GM21360 (cell line): ENCODE measurements around the gene JUND.

Experiments used
- ATAC-seq: cut with Tn5 transposase; IDR thresholded peaks from one replicate; pipeline ENCODE4 v1.9.1; 2021; ENCODE audit warnings: mild to moderate bottlenecking, moderate library complexity; ENCODE audit not compliant: unreplicated experiment

JUND gene

DNA sequence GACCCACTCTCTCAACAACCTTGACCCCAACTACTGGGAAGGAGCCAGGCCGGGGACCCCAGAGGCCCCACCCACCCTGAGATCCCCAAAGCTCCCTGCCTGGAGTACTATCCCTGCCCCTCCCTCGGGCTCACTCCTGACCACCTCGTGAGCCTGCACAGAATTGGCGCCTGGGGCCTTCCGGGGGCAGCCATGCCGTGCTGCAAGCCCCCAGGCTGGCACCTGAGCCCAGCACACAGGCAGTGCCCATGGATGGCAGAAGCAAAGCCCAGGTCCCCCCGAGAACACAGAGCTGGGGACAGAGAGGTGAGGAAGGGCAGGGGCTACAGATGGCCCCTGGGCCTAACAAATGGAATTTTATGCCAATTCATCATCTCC lies 27.5 kb upstream of the JUND start:
- no peak for ATAC-seq

DNA sequence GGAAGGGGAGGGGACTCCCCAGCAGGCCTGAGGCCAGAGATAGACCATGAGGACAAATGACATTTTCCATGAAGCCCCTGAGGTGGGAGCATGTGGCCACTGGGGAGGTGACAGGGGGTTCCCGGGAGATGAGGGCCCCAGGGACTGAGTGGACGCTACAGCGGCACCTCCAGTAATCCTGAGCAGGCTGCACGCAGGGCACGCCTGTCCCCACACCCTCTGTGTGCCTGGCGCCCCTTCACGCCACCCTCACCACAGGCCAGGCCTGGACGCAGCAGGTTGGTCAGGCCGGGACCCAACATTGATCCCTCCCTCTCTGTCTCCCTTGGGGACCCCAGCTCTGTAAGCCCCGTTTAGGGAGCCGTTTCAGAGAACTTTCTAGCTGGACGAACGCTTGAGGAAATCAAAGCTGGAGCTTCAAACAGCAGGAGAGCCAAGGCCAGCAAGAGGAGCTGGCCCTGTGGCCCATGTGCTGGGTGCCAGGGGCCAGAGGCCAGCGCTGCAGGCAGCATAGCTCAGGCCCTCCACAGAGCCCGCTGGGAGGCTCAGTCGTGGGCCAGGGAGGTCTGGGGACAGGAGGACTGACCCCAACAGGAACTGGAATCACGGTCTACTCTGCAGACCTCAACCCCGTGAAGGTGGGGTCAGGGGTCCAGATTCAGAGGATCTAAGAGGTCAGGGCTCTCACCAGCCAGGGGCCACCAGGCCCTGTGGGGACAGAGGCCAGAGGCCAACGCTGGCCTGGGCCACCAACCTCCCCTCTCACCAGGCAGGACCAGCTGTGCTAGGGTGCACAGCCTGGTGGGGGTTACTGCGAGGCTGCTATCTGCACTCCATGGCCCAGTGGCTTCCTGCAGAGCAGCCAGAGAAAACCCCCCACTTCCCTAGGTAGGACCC lies 26.9 kb upstream of the JUND start:
- ATAC-seq, result no peak

DNA sequence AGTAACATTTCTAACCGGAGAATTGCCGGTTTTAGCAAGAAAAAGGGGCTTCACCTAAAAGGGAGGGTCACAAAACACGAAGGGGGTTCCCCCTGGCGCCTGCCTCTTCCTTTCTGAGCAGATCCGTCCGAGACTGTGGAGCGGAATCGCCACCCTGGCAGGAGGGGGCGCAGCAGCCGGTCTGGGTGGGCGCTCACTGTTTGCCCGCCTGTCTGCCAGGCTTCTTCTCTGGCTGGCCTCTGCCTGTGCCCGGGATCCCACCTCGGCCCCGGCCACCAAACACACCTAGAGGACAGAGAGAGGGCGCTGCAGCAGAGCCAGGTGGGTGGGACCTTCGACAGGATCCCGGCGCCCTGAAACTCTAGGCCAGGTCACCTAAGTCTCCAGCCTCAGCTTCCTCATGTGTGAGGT lies 25.9 kb upstream of the JUND start:
- ATAC-seq, result no peak

DNA sequence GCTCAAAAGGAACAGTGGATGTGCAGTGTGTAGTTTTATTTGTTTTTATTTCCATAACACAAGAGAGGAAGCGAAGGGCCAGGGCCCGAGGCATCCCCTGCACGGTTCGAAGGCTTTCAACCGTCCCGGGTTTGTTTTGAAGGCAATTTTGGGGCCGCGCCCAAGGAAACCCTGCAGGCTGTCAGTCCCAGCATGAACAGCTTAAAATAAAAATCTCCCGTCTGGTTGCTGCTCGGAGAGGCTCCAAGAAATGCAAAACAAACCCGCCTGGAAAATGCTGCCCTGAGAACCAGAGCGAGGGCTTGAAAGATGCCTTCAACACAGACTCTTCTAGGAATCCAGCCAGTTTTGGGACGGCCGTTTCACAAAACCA lies 25.5 kb upstream of the JUND start:
- no peak for ATAC-seq

DNA sequence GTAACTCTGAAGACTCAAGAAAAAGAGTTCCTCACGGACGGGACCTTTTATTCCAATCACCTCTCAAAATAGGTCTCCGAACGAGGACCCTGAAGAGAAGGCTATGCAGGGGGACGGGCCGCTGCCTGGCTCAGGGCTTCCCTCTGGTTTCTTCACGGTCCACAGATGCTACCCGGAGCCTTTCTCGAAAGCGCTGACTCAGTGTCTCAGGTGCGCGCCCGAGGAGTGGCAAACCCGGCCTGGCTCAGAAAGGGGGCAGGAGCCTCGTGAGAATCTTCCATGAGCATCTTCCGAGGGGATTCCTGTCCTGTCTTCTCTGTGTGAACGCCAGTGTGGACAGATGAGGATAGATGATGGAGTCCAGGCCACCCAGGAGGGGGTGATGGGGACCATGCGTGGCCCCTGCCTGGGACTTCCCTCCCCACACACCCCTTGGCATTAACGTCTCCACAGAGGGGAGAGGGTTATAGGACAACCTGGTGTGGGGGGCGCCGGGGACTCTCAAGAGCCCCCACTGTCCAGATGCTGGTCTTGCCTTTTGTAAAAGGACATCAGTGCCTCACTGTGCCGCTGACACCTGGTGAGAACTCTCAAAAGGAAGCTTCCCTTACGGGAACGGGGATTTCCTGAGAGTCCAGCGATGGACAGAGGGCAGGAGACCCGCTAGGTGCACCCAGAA lies 24.9 kb upstream of the JUND start:
- ATAC-seq, result no peak

DNA sequence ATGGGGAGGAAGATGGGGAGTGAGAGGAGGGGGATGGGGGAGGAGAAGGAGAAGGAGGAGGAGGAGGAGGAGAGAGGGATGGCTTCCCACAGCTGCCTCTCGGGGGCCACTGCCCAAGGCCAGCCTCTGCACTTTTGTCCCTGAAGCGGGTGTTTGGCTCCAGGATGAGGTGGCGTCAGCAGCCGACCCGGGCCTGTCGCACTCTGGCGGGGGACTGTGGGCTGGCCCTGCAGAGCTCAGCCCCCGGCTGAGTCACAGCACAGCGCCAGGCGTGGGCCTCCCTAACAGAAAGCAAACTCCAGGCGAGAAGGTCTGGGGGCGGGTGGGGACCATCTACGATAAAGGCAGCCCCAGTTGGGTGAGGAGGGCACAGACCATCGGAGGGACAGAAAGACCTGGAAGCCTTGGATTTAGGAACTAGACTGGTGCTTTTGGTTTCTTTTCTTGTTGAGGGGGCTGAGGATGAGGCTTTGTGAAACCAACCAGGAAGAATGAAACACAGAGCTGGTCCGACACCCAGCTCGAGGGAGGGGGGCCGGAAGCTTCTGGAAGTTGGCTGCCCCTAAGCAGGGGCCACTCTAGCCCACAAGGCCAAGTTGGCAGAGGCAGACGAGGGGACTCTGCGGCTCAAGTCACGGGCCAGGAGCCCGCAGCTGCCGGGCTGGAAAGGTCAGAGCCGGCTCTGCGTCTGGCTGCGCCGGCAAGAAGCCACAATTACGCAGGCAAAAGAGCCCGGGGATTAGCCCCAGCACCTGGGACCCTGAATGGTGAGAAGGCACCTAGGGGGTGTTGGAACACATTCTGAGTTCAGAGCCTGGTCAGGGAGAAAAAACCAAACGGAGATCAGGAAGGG lies 23.3 kb upstream of the JUND start:
- no peak for ATAC-seq

DNA sequence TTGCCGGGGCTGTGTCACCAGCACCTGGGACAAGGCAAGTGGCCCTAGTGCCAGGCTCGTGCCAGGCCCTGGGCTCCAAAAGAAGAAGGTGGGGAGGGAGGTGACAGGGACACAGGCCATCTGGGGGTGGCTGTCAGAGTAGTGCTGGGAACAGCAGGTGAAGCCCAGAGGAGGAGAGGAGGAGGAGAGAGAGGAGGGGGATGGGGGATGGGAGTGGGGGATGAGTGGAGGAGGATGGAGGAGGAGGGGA lies 22.7 kb upstream of the JUND start:
- no peak for ATAC-seq

DNA sequence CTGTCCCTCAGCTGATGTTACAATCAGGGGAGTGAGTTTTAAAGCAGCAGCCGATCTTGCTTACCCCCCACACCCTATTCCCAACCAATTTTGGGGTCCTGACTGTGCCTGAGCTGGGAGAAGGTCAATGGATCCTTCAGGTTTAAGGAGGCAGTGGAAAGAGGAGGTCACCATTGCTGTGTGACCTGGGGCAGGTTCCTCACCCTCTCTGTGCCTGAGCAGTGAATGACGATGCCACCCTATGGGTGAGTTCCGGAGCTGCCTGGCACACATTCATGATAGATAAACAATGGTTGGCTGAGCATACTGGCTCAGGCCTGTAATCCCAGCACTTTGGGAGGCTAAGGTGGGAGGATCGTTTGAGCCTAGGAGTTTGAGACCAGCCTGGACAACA lies 20.3 kb upstream of the JUND start:
- no peak for ATAC-seq

DNA sequence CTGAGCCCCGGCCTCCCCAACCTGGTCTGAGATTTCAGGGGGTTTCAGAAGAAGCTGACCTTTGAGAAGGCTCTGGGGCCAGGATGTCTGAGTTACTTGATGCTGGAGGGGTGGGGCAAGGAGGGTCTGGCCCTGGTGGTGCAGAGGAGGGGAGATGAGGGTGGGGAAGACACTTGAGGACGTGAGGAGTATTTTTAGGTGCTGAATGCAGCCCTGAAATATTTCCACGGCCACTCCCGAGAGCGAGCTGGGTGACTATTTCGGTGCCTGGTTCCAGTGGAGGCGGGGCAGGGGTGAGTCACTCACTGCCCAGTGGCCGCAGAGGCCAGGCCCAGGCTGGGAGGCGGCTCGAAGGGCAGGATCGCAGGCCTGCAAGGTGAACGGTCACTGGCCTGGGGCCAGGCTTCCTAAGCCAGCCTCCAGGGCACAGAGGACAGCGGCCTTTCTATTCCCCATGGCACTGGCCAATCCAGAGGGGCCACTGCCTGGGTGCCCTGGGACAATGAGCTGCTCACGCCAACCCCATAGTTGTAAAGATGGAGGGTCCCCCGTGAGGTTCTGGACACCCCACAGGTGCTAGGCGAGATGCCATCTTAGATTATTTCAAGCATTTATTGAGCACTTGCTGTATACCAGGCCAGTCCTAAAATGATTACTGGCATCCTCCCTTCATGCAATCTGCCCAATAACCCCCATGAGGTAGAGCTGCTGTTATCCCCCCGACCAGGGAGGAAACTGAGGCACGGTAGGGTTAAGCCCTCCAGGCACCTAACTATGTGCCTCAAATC lies 19.7 kb upstream of the JUND start:
- ATAC-seq, result no peak

DNA sequence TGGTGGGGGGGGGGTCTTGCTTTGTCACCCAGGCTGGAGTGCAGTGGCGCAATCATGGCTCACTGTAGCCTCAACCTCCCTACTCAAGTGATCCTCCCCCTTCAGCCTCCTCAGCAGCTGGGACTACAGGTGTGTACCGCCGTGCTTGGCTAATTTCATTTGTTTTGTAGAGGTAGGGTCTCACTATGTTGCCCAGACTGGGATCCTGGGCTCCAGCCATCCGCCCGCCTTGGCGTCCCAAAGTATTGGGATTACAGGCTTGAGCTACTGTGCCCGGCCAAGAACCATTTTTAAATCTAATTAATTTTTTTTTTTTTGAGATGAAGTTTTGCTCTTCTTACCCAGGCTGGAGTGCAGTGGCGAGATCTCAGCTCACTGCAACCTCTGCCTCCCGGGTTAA lies 18.2 kb upstream of the JUND start:
- ATAC-seq, result no peak

DNA sequence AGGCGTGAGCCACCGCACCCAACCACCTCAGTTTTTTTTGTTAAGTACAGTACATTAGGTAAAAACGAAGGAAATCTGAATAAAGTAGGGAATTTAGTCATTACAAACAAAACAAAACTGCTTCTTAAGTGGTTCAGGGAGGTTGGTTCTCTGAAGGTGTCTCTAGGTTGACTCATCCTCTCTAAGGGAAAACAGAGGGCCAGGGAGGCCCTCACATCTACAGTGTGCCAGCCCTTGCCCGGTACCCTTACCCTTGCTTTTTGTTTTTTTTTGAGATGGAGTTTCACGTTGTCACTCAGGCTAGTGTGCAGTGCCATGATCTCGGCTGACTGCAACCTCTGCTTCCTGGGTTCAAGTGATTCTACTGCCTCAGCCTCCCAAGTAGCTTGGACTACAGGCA lies 17.2 kb upstream of the JUND start:
- ATAC-seq, result no peak

DNA sequence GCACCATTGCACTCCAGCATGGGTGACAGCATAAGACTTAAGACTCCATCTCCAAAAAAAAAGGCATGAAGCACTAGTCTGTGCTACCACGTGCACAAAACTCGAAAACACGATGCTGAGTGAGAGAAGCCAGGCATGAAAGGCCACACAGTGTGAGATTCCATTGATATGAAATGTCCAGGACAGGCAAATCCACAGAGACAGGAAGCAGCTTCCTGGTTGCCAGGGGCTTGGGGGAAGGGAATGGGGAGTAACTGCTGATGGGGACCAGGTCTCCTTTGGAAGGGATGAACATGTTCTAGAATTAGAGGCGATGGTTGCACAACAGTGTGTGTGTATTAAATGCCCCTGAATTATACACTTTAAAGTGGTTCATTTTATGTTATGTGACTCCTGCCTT lies 15.9 kb upstream of the JUND start:
- ATAC-seq, result no peak

DNA sequence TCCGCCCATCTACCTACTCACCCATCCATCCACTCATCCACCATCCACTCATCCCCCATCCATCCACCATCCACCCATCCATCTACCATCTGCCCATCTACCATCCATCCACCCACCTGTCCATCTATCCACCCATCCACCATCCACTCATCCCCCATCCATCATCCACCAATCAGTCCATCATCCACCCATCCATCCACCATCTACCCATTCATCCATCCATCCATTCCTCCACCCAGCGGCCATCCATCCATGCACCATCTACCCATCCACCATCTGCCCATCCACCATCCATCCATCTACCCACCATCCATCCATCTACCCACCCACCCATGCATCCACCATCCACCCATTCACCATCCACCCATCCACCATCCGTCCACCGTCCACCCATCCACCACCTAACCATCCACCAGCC lies 13.6 kb upstream of the JUND start:
- no peak for ATAC-seq

DNA sequence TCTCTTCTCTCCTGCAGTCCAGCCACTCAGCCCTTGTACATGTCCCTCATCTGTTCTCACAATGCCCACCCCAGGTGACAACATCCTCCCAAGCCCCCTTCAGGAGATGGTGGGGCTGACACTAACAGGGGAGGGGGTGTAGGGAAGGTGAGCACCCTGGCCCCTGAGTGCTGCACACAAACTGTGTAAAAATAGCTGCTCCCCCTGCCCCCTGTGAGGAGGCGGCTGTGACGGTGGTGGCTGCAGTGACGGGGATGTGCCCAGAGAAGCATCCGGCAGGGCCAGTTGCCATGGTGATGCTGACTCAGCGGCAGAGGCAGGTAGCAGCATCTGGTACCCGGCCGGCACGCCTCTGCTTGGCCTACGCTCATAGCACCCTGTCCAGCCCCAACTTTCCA lies 13.0 kb upstream of the JUND start:
- no peak for ATAC-seq

DNA sequence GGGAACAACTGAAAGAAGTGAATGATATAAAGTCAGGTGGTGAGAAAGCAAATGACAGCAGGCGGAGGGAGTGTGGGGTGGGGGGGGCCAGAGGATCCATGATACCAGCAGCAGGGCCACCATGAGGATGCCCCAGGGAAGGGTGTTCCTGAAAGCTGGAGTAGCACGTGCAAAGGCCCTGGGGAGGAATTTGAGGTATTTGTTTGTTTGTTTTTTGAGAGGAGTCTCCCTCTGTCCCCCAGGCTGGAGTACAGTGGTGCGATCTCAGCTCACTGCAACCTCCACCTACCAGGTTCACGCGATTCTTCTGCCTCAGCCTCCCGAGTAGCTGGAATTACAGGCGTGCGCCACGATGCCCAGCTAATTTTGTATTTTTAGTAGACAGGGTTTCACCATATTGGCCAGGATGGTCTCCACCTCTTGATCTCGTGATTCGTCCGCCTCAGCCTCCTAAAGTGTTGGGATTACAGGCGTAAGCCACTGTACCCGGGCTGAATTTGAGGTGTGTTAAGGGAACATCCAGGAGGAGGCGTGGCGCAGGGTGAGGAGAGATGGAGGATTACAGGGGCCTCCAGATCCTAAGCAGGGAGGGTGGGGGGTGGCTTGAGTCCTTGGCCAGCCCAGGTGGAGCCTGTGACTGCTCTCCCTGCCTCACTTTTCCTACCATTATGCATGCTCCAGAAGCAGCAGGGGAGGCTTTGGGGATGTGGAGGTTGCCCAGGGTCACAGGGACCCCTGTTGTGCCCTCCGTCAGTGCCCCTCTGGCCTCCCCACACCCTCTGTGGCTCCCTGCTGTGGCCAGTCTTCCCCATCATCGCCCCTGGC lies 12.4 kb upstream of the JUND start:
- no peak for ATAC-seq

DNA sequence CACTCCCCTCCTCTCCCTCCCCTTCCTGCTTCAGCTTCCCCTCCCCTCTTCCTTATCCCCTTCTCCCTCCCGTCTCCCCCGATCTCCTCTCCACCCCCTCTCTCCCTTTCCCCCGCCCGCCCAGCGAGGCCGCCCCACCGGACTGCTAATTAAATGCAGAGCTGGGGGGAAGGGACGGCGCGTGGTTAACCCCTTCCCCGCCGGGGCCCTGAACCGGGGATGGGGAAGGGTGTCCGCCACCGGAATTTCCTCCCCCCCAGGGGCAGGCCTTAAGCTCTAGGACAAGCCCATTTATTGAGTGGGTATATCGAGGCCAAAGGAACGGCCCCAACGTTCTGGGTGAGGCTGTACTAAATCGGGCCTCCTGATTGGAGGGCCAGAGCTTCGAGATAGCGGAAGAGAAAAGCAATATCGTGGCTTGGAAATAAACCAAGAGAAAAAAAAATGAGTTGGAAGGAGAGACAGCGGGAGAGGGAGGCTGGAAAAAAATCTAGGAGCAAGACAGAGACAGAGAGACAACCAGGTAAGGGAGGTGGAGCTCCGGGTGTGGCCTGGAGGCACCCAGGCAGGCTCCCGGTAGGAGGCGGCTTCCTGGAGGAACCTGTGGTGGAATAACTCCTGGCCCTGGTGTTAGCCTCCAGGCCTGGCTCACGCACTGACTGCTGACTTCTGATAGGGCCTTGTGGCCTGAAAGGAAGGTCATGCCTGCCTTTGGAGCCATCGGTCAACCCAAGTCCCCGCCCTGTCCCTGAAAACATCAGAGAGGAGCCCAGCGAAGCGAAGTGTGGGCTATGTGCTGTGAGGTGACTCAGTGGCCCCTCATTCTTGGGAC lies 11.6 kb upstream of the JUND start:
- no peak for ATAC-seq

DNA sequence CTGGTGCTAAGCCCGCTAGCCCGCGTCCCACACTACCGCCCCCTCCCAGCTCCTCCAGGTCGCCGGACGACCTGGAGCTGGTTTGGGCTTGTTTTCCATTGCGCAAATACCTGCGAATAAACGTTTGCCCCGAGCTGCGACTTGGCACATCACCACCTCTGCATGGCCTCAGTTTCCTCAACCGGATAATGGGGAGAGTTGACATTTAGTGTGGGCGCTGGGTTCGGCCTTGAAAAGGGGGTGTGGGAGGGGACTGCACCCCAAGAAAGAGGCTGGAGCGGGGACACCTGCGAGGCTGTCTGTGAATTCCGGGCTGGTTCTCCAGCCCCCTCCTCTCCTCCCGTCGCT lies 11.0 kb upstream of the JUND start:
- no peak for ATAC-seq

DNA sequence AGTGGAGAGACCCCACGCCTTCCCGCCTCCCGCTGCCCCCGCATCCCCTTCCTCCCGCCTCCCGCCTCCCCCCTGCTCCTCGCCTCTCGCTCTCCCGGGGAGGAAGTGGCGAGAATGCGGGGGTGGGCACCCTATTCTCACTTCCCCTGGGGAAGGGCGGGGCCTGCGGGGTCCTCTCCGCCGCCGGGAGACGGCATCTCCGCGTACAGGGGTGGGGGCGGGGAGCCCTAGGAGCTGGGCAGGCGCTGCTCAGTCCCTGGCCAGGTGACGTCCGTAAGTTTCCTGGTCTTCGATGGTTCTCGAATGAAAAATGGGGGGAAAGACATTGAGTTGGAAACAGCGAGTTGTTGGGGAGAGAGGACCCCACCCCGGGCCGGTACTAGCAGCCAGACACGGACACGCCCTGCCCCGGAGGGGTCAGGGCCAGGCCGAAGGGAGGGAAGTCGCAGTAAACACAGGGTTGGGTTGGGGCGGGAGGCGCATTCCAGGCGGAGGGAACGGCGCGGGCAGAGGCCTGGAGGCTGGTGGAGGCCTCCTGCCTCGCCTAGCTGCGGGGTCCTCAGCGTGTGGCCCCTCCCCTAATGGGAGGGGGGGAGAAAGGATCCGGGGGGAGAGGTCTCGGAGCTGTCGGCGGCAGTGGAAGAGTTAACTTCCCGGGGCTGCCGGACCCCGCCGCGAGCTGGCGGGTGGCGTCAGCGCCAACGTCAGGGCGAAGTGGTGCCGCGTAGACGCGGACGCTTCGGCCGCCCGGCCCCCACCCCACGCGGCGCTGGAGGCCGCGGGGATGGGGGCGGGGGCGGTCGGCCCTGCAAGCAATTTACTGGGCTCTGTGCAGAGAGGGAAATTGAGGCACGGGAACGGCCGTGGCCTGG lies 10.4 kb upstream of the JUND start:
- no peak for ATAC-seq
